Right renal pelvis (tissue), 4 donors: Measurements from ENCODE around the gene NDUFB7. TPM values are rescaled to one million over a fixed set of nuclear protein-coding genes. Genes with fewer than 3 reads are reported as not detected.

Experiments
- DNase-seq, 4 donors: peaks; one replicate each; pipeline ENCODE4 v3.0.0-alpha.2; 2013; ENCODE audit warnings: low read depth in 4 of 4, low spot score in 3 of 4, missing footprints in 1 of 4
- polyA plus RNA-seq, 4 donors: library from polyadenylated mRNA; unstranded; fragments of 120-200 nt; gene quantifications; one replicate each; pipeline ENCODE4 v1.2.1, GENCODE V29; 2013; ENCODE audit not compliant: insufficient read length in 4 of 4

NDUFB7 gene
- polyA plus RNA-seq, 4 donors = 87.3 to 124 (median 93.3) TPM

GRCh38 chr19:14528419-14529253 is 43.2 kb downstream of the NDUFB7 start:
- DNase-seq = no peak

GRCh38 chr19:14526423-14526822 is 45.4 kb downstream of the NDUFB7 start:
- no peak for DNase-seq

GRCh38 chr19:14525729-14526128 is 46.1 kb downstream of the NDUFB7 start:
- DNase-seq = no peak

GRCh38 chr19:14520543-14520942 is 51.3 kb downstream of the NDUFB7 start:
- no peak for DNase-seq

GRCh38 chr19:14519860-14520407 is 51.9 kb downstream of the NDUFB7 start:
- no peak for DNase-seq

GRCh38 chr19:14519245-14519859 is 52.5 kb downstream of the NDUFB7 start:
- no peak for DNase-seq

- peak in 1 of 4 donors; percentile 58 for DNase-seq
Observed at GRCh38 chr19:14517840-14518505, 53.9 kb downstream of the NDUFB7 start, which contains the start of gene DNAJB1. Gene DNAJB1, minus strand, starts transcription at chr19:14518397. Its CDS starts 48 bp downstream, at chr19:14518349.

GRCh38 chr19:14517446-14517839 is 54.4 kb downstream of the NDUFB7 start:
- DNase-seq = no peak

- DNase-seq = no peak
Observed at GRCh38 chr19:14516746-14517438, 55.0 kb downstream of the NDUFB7 start.

Other genes with a start within 250 kb of the NDUFB7 start
- gene ADGRE5, start 190.6 kb downstream of the NDUFB7 start, polyA plus RNA-seq = 10 to 100 TPM; 18.8 to 25.1 (median 21.5) TPM
- 10 to 100 TPM; 47.7 to 64.8 (median 55.1) TPM for gene DDX39A, start 152.7 kb downstream of the NDUFB7 start, polyA plus RNA-seq
- gene PKN1, start 138.8 kb downstream of the NDUFB7 start, polyA plus RNA-seq = 100 to 1,000 TPM in 1 of 4 donors, 10 to 100 TPM in 3; 81.0 to 109 (median 83.2) TPM
- gene PTGER1, start 96.7 kb downstream of the NDUFB7 start, polyA plus RNA-seq = 1 to 10 TPM; 3.9 to 5.8 (median 4.8) TPM
- 10 to 100 TPM; 67.1 to 95.9 (median 70.2) TPM for gene GIPC1, start 75.9 kb downstream of the NDUFB7 start, polyA plus RNA-seq
- gene DNAJB1, start 53.7 kb downstream of the NDUFB7 start, polyA plus RNA-seq = 100 to 1,000 TPM; 103 to 111 (median 108) TPM
- 100 to 1,000 TPM; 137 to 174 (median 150) TPM for gene TECR, start 42.5 kb downstream of the NDUFB7 start, polyA plus RNA-seq
- gene CLEC17A, start 11.0 kb upstream of the NDUFB7 start, polyA plus RNA-seq = under 1 TPM in 3 of 4 donors, not detected in 1; 0.08 to 0.24 (median 0.22) TPM
- under 1 TPM in 3 of 4 donors, not detected in 1; 0.08 to 0.13 (median 0.11) TPM for gene ADGRE3, start 102.8 kb upstream of the NDUFB7 start, polyA plus RNA-seq
- 10 to 100 TPM; 14.8 to 19.3 (median 17.0) TPM for gene ZNF333, start 118.0 kb upstream of the NDUFB7 start, polyA plus RNA-seq
- gene ADGRE2, start 206.5 kb upstream of the NDUFB7 start, polyA plus RNA-seq = under 1 TPM; 0.18 to 0.64 (median 0.38) TPM